Measurements from ENCODE around the gene ARID5B. TPM values are rescaled to one million over a fixed set of nuclear protein-coding genes. Genes with fewer than 3 reads are reported as not detected.

ARID5B gene
- polyA plus RNA-seq, 1 donor from 2014 or later = 2.1 TPM

GRCh38 chr10:62062028-62062427, 160.5 kb downstream of the ARID5B start:
- Histone ChIP-seq H3F3A (ENCODE audit: insufficient read depth, low read length, poor library complexity, severe bottlenecking) (no peaks in the 10 kb centered on the region), H3K79me2 (replicated peaks; ENCODE audit: insufficient read depth, low read length) (no peaks in the 10 kb centered on the region), H3K4me2 (ENCODE audit: low read length) (no peak overlapping the region), H3K27ac (ENCODE audit: low read length) (no peak overlapping the region), H3K27me3 (ENCODE audit: insufficient read depth, low read depth, low read length) (no peaks in the 10 kb centered on the region), H3K9ac (ENCODE audit: low read length) (no peak overlapping the region), H3K36me3 (ENCODE audit: insufficient read depth, low read length) (no peaks in the 10 kb centered on the region), H3K9me2 (ENCODE audit: insufficient read depth, low read length) (no peaks in the 10 kb centered on the region), H3K4me3 (ENCODE audit: low read length) (no peak overlapping the region), H4K20me1 (ENCODE audit: insufficient read depth) (no peaks in the 10 kb centered on the region), H2AFZ (ENCODE audit: low read depth, low read length) (no peak overlapping the region), H3K9me3 (ENCODE audit: low read length) (no peaks in the 10 kb centered on the region)
- TF ChIP-seq POLR2AphosphoS5 (IDR thresholded peaks at IDR 0.05) (peak; percentile 11), CTCF (IDR thresholded peaks at IDR 0.05; ENCODE audit: poor library complexity, severe bottlenecking) (no peak), EP300 (conservative IDR thresholded peaks at IDR 0.05; ENCODE audit: poor library complexity, severe bottlenecking) (peak; percentile 73)

- Histone ChIP-seq H2AFZ (ENCODE audit: low read depth, low read length) (no peak overlapping the region), H3K36me3 (ENCODE audit: insufficient read depth, low read length) (no peaks in the 10 kb centered on the region), H3F3A (ENCODE audit: insufficient read depth, low read length, poor library complexity, severe bottlenecking) (no peaks in the 10 kb centered on the region), H3K27ac (ENCODE audit: low read length) (no peak overlapping the region), H3K27me3 (ENCODE audit: insufficient read depth, low read depth, low read length) (no peaks in the 10 kb centered on the region), H3K4me2 (ENCODE audit: low read length) (no peak overlapping the region), H4K20me1 (ENCODE audit: insufficient read depth) (no peaks in the 10 kb centered on the region), H3K9me2 (ENCODE audit: insufficient read depth, low read length) (no peaks in the 10 kb centered on the region), H3K9me3 (ENCODE audit: low read length) (no peaks in the 10 kb centered on the region), H3K4me3 (ENCODE audit: low read length) (no peak overlapping the region), H3K9ac (ENCODE audit: low read length) (no peak overlapping the region), H3K79me2 (replicated peaks; ENCODE audit: insufficient read depth, low read length) (no peaks in the 10 kb centered on the region)
- no peak for TF ChIP-seq REST (IDR thresholded peaks at IDR 0.05; ENCODE audit: borderline replicate concordance)
These were observed 161.4 kb downstream of the ARID5B start for GRCh38 chr10:62062752-62063512.

- Histone ChIP-seq H4K20me1 (ENCODE audit: insufficient read depth) (no peaks in the 10 kb centered on the region), H3K79me2 (replicated peaks; ENCODE audit: insufficient read depth, low read length) (no peaks in the 10 kb centered on the region), H3K27ac (ENCODE audit: low read length) (no peak overlapping the region)
These were observed 162.4 kb downstream of the ARID5B start for GRCh38 chr10:62063795-62064472.

More at GRCh38 chr10:62063795-62064472, 162.4 kb downstream of the ARID5B start:
- no peaks in the 10 kb centered on the region for H3K27me3 ChIP-seq (ENCODE audit: insufficient read depth, low read depth, low read length)
- no peak overlapping the region for H3K9ac ChIP-seq (ENCODE audit: low read length)
- no peak overlapping the region for H2AFZ ChIP-seq (ENCODE audit: low read depth, low read length)
- no peak overlapping the region for H3K4me2 ChIP-seq (ENCODE audit: low read length)
- TF ChIP-seq SMC3 (conservative IDR thresholded peaks at IDR 0.05; ENCODE audit: poor library complexity) = no peak
- TF ChIP-seq EZH2 (IDR thresholded peaks at IDR 0.05; ENCODE audit: borderline replicate concordance, insufficient read depth, low read length, poor library complexity, severe bottlenecking) = no peak
- TF ChIP-seq RAD21 (conservative IDR thresholded peaks at IDR 0.05) = no peak
- TF ChIP-seq EP300 (conservative IDR thresholded peaks at IDR 0.05; ENCODE audit: poor library complexity, severe bottlenecking) = no peak
- TF ChIP-seq POLR2AphosphoS5 (IDR thresholded peaks at IDR 0.05) = no peak
- TF ChIP-seq MXI1 (conservative IDR thresholded peaks at IDR 0.05; ENCODE audit: poor library complexity, severe bottlenecking) = no peak
- no peak for TF ChIP-seq TAF1 (IDR thresholded peaks at IDR 0.05; ENCODE audit: low read depth)
- TF ChIP-seq REST (IDR thresholded peaks at IDR 0.05; ENCODE audit: borderline replicate concordance) = no peak
- TF ChIP-seq CTCF (IDR thresholded peaks at IDR 0.05; ENCODE audit: poor library complexity, severe bottlenecking) = no peak
- H3K9me2 ChIP-seq (ENCODE audit: insufficient read depth, low read length) = no peaks in the 10 kb centered on the region
- H3K36me3 ChIP-seq (ENCODE audit: insufficient read depth, low read length) = no peaks in the 10 kb centered on the region
- no peak overlapping the region for H3K4me3 ChIP-seq (ENCODE audit: low read length)
- no peaks in the 10 kb centered on the region for H3K9me3 ChIP-seq (ENCODE audit: low read length)
- H3F3A ChIP-seq (ENCODE audit: insufficient read depth, low read length, poor library complexity, severe bottlenecking) = no peaks in the 10 kb centered on the region

All from neural cell (in vitro differentiated cells).